AG09309 (cell line): ENCODE measurements around the gene LRRC36.
A peak's percentile ranks its signal among the peaks of the same experiment; 100 is the strongest.

Experiments
- DNase-seq: peaks from one replicate; pipeline ENCODE4 v3.0.0-alpha.2; 2010; ENCODE audit warnings: low read depth
- H3K4me3 ChIP-seq: 2 replicates; pipeline ENCODE4 v1.5.1; 2011; ENCODE audit warnings: mild to moderate bottlenecking, low read depth, low read length, moderate library complexity; ENCODE audit not compliant: control insufficient read depth
- CTCF ChIP-seq: IDR thresholded peaks from 2 replicates; pipeline ENCODE4 v1.5.1; 2011; ENCODE audit warnings: mild to moderate bottlenecking, low read depth, low read length, inconsistent platforms; ENCODE audit not compliant: insufficient read depth, control insufficient read depth; ENCODE audit errors: missing control alignments

Gene LRRC36

GRCh38 chr16:67304020-67304419 is 22.6 kb upstream of the LRRC36 start:
- peak; percentile 5 for DNase-seq
- no peak overlapping the region for H3K4me3 ChIP-seq

GRCh38 chr16:67305216-67306071 is 21.2 kb upstream of the LRRC36 start:
- no peak for DNase-seq
- no peak for TF ChIP-seq CTCF
- H3K4me3 ChIP-seq, result no peak overlapping the region

More at GRCh38 chr16:67304020-67304419, 22.6 kb upstream of the LRRC36 start:
- no peak for TF ChIP-seq CTCF

GRCh38 chr16:67310561-67310960 is 16.1 kb upstream of the LRRC36 start:
- H3K4me3 ChIP-seq, result no peak overlapping the region
- no peak for TF ChIP-seq CTCF
- DNase-seq, result no peak

- no peak for TF ChIP-seq CTCF
- H3K4me3 ChIP-seq, result no peak overlapping the region
- peak; percentile 100 for DNase-seq
Observed at GRCh38 chr16:67311607-67312488, 14.8 kb upstream of the LRRC36 start.

GRCh38 chr16:67312719-67313118 is 13.9 kb upstream of the LRRC36 start:
- no peak overlapping the region for H3K4me3 ChIP-seq
- TF ChIP-seq CTCF, result no peak
- DNase-seq, result no peak

- no peak overlapping the region for H3K4me3 ChIP-seq
- no peak for TF ChIP-seq CTCF
- DNase-seq, result no peak
Observed at GRCh38 chr16:67317853-67318252, 8.8 kb upstream of the LRRC36 start.
